Gastroesophageal sphincter (tissue), 4 donors: ENCODE measurements around the gene MUC20. TPM values are rescaled to one million over a fixed set of nuclear protein-coding genes. Genes with fewer than 3 reads are reported as not detected.
"Not testable (repeated sequence)": the region's sequence is repeated elsewhere in the genome, so short reads cannot be mapped to it uniquely, and the experiment has no call there.

Experiments used
- ATAC-seq: fragments of 150-250 bp; one replicate; pipeline ENCODE4 v1.9.1; 2016; ENCODE audit warnings: mild to moderate bottlenecking, moderate library complexity
- H3K27ac ChIP-seq, 4 donors: fragments of 200-600 bp; sonication (generic) in 3 of 4; 1 replicate in 3 of 4; 2 replicates in 1 of 4; pipeline ENCODE4 v1.5.1; 2016 to 2019
- H3K27me3 ChIP-seq: fragments of 200-600 bp; sonication (generic); one replicate; pipeline ENCODE4 v1.5.1; 2019
- H3K36me3 ChIP-seq, 2 donors: fragments of 200-600 bp; sonication (generic); one replicate each; pipeline ENCODE4 v1.5.1; 2019; ENCODE audit warnings: control low read depth in 1 of 2
- H3K4me1 ChIP-seq, 3 donors: fragments of 200-600 bp; sonication (generic); 1 replicate in 2 of 3; 2 replicates in 1 of 3; pipeline ENCODE4 v1.5.1; 2016 to 2019; ENCODE audit warnings: control low read depth in 2 of 3
- H3K4me3 ChIP-seq, 2 donors: fragments of 200-600 bp; sonication (generic); one replicate each; pipeline ENCODE4 v1.5.1; 2019; ENCODE audit warnings: mild to moderate bottlenecking in 1 of 2, moderate library complexity in 1 of 2
- H3K9me3 ChIP-seq, 3 donors: fragments of 200-600 bp; sonication (generic); one replicate each; pipeline ENCODE4 v1.5.1; 2017 to 2019; ENCODE audit warnings: control low read depth in 2 of 3
- EP300 ChIP-seq: sonication (generic); formaldehyde crosslinking; IDR thresholded peaks from one replicate; pipeline ENCODE4 v1.6.1; 2017; ENCODE audit warnings: antibody characterized with exemption, mild to moderate bottlenecking
- POLR2A ChIP-seq, 2 donors: fragments of 450-650 bp; IDR thresholded peaks; one replicate each; pipeline ENCODE4 v1.6.1; 2017; ENCODE audit warnings: antibody characterized with exemption in 2 of 2, mild to moderate bottlenecking in 2 of 2, moderate library complexity in 1 of 2
- POLR2AphosphoS5 ChIP-seq: sonication (generic); formaldehyde crosslinking; IDR thresholded peaks from one replicate; pipeline ENCODE4 v1.6.1; 2017; ENCODE audit warnings: antibody characterized with exemption
- WGBS, 2 donors: methylation state at CpG; one replicate each; pipeline ENCODE4 v1.1.5; 2018; ENCODE audit warnings: low coverage in 1 of 2; 5-methylcytosine and 5-hydroxymethylcytosine counted together
- total RNA-seq, 4 donors: library from RNA; depleted of rRNA; stranded (reverse); fragments of >200 nt; gene quantifications; one replicate each; pipeline ENCODE4 v1.1.0, GENCODE V29; 2016
- TF ChIP-seq, protein P1 (sequence below), 4 experiments: fragments of 200-600 bp in 2 of 4; fragments of 450-650 bp in 2 of 4; sonication (generic) in 1 of 4; IDR thresholded peaks; one replicate each; pipeline ENCODE4 v1.5.1; 2017 to 2019; ENCODE audit warnings: antibody characterized with exemption in 4 of 4, mild to moderate bottlenecking in 2 of 4, moderate library complexity in 2 of 4

MUC20 gene
- total RNA-seq, 4 donors from 2014 or later, result 2.0 to 7.7 (median 4.8) TPM

DNA sequence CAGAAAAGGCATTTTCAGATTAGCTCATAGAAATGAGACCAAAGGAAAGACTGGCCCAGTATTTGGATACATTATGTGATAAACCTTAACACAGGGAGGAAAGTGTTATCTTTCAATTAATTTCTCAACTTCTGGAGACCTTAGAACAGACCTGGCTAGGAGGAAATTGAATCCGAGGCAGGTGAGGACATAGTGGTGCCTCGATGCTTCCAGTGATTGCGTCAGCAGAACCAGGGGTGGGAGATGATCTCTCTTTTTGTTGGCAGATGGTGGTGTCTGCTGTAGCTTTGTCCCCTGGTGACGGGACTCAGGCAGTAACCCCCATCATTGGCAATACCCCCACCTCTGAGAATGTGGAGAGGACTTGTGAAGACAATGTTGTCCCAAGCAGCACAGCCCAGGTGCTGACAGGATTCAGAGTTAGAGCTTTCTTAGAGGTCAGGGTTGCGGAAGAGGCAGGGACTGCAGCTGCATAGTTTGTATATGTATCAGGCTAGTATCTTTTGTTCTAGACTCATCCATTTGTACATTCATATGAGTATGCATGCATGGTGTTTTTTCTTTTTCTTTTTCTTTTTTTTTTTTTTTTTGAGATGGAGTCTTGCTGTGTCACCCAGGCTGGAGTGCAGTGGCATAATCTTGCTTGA lies 27.9 kb upstream of the MUC20 start:
- WGBS, 2 donors, result 88 to 91% methylated on average over 3 to 5 of the region's 5 CpGs
- Histone ChIP-seq H3K27me3 (no peaks in the 10 kb centered on the region), H3K27ac (no peak overlapping the region), H3K9me3 (no peaks in the 10 kb centered on the region), H3K4me3 (no peak overlapping the region), H3K36me3 (peaks cover 0 to 85% of the 10 kb centered on the region in 2 donors), H3K4me1 (peaks cover 0 to 19% (median 3%) of the 10 kb centered on the region in 3 donors)
- ATAC-seq, result no peak
- TF ChIP-seq EP300, result no peak

DNA sequence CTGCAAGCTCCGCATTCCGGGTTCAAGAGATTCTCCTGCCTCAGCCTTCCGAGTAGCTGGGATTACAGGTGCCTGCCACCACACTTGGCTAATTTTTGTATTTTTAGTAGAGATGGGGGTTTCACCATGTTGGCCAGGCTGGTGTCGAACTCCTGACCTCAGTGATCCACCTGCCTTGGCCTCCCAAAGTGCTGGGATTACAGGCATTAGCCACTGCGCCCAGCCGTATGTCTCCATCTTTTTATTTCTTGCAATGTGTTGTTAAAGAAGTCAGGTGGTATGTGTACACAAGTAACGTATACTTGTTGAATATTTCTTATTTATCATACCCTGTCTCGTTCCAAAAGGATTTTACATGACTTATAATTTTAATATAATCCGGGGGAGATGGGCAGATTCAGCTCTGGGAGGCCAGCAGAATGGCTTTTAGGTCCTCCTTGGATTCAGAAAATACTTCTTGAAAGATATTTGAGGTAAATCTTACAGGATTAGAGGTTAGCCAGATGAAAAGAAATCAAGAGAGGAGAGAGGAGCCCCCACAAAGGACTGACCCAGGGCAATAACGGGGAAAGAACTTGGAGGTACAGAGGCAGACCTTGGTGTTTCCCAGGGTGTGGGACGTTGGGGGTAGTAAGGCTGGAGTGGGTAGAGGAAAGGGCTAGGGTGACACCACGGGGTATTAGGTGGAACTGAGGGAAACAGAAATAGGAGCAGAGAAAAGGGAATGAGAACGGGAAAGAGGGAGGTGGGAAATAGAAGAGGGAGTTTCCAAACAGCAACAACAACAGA lies 27.2 kb upstream of the MUC20 start:
- peaks cover 0 to 85% of the 10 kb centered on the region in 2 donors for H3K36me3 ChIP-seq
- H3K9me3 ChIP-seq, result no peaks in the 10 kb centered on the region
- H3K4me1 ChIP-seq, result peaks cover 0 to 22% (median 3%) of the 10 kb centered on the region in 3 donors
- WGBS, 2 donors, result 89 to 90% methylated on average over 6 to 13 of the region's 13 CpGs
- no peak overlapping the region for H3K4me3 ChIP-seq
- ATAC-seq, result no peak
- H3K27me3 ChIP-seq, result no peaks in the 10 kb centered on the region
- H3K27ac ChIP-seq, result no peak overlapping the region
- TF ChIP-seq POLR2AphosphoS5 (no peak), EP300 (no peak)
- TF ChIP-seq, protein P1, sequence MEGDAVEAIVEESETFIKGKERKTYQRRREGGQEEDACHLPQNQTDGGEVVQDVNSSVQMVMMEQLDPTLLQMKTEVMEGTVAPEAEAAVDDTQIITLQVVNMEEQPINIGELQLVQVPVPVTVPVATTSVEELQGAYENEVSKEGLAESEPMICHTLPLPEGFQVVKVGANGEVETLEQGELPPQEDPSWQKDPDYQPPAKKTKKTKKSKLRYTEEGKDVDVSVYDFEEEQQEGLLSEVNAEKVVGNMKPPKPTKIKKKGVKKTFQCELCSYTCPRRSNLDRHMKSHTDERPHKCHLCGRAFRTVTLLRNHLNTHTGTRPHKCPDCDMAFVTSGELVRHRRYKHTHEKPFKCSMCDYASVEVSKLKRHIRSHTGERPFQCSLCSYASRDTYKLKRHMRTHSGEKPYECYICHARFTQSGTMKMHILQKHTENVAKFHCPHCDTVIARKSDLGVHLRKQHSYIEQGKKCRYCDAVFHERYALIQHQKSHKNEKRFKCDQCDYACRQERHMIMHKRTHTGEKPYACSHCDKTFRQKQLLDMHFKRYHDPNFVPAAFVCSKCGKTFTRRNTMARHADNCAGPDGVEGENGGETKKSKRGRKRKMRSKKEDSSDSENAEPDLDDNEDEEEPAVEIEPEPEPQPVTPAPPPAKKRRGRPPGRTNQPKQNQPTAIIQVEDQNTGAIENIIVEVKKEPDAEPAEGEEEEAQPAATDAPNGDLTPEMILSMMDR (IDR thresholded peaks at IDR 0.05), result no peak

DNA sequence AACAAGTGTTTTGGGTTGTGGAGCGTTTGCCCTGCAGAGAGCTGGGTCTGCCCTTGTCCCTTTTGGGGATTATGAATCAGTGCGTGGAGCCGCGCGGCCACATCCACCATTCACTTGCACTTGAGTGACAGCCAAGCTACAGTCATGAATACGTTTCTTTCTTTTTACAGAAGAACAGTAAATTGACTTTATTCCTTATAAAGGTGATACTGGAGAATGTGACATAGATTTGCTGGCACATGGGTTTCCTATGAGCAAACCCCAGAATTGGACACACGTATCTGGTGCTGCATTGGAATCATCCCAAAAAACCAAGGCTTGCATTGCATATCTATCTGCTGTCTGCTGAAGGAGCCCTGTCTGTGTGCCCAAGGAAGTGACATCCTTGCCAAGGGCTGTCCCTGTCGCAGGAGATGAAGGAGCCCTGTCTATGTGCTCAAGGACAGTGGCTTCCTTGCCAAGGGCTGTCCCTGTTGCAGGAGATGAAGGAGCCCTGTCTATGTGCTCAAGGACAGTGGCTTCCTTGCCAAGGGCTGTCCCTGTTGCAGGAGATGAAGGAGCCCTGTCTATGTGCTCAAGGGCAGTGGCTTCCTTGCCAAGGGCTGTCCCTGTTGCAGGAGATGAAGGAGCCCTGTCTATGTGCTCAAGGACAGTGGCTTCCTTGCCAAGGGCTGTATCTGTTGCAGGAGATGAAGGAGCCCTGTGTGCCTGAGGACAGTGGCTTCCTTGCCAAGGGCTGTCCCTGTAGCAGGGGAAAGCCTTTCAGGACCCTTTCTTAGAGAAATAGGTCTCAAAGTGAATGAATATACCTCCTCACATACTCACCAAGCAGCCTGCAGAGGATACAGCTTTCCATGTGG lies 26.3 kb upstream of the MUC20 start:
- H3K36me3 ChIP-seq, result peaks cover 0 to 80% of the 10 kb centered on the region in 2 donors
- not testable (repeated sequence) for H3K27ac ChIP-seq, ATAC-seq, H3K4me3 ChIP-seq, H3K27me3 ChIP-seq, H3K9me3 ChIP-seq
- 92% methylated on average over 7 of the region's 8 CpGs; no CpG with 5 or more reads in 1 of the 2 donors for WGBS, 2 donors
- H3K4me1 ChIP-seq, result peaks cover 0 to 13% (median 0%) of the 10 kb centered on the region in 3 donors

DNA sequence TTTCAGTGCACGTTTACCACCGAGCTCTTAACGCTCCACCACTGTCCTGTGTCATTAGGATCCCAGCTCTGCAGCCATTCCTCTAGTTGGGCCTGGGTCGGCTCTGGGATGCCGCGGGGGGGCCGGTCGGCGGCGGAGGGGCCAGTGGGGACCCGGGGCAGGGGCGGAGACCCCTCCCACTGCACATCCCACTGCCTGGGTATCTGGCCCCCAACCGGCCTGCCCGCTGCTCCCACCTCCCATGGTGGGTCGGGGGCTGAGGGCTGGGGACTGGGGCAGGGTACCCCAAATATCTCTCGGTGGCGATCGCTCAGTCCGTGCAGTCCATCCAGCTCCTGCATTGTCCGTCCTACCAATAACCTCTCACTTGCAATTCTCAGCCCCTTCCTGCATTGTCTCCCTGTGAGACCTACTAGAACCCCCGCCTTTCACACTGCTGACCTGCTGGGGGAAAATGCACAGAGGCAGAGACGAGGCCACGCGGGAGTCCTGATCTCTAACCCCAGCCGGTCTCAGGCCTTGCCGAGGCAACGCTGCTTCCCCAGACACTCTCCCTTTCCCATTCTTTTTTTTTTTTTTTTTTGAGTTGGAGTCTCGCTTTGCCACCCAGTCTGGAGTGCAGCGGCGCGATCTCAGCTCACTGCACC lies 24.0 kb upstream of the MUC20 start:
- no peaks in the 10 kb centered on the region for H3K9me3 ChIP-seq
- 82 to 95% methylated on average over 4 to 16 of the region's 31 CpGs for WGBS, 2 donors
- no peak overlapping the region for H3K4me3 ChIP-seq
- H3K4me1 ChIP-seq, result peaks cover 0 to 10% (median 0%) of the 10 kb centered on the region in 3 donors
- ATAC-seq, result no peak
- H3K27ac ChIP-seq, result no peak overlapping the region
- no peaks in the 10 kb centered on the region for H3K27me3 ChIP-seq
- no peak for TF ChIP-seq POLR2A (IDR thresholded peaks at IDR 0.05)
- no peak for TF ChIP-seq POLR2AphosphoS5
- TF ChIP-seq, protein P1 (IDR thresholded peaks at IDR 0.05), result no peak
- no peak for TF ChIP-seq EP300
- H3K36me3 ChIP-seq, result peaks cover 0 to 69% of the 10 kb centered on the region in 2 donors

DNA sequence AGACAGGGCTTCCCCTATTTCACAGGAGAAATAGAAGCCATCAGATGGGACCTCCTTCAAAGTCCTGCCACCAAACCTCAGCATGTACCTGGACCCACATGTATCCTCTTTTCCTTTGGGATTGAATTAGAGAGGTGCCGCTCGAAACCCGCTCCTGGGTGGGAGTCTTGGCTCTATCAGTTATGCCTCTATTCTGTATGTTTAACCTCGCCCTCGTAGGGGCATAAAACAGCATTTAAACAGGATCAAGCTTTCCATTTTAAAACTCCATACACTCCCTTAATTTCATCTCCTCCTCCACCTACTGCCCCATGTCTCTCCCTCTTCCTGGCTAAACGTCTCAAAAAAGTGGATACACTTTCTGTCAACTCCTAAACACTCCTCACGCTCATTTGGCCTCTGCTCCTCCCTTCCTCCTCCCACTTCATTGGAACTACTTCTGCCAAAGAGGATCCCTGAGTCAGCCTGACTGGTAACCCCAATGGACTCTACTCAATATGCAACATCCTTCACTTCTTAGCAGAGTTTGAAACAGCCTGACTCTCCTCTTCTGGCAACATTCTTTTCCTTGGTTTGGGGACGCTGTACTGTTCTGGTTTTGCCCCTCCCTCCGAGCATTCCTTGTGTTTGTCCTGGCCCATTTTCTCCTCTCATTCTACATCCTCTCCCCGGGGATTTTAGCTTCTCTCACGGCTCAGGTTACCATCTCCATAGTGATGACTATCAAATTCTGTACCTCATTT lies 23.0 kb upstream of the MUC20 start:
- Histone ChIP-seq H3K27me3 (no peaks in the 10 kb centered on the region), H3K27ac (peak overlapping the region in 2 of 4 donors; percentile 6 to 7), H3K4me1 (peaks cover 0 to 10% (median 0%) of the 10 kb centered on the region in 3 donors), H3K9me3 (no peaks in the 10 kb centered on the region), H3K4me3 (no peak overlapping the region), H3K36me3 (peaks cover 0 to 59% of the 10 kb centered on the region in 2 donors)
- 52 to 65% methylated on average over 9 to 11 of the region's 11 CpGs for WGBS, 2 donors
- ATAC-seq, result peak; percentile 51
- no peak for TF ChIP-seq POLR2A (IDR thresholded peaks at IDR 0.05)
